Measurements from ENCODE around the gene PLA2G6.
"Not testable (repeated sequence)": the region's sequence is repeated elsewhere in the genome, so short reads cannot be mapped to it uniquely, and the experiment has no call there.

The PLA2G6 gene

GRCh38 chr22:38187413-38188212 lies 6.0 kb upstream of the PLA2G6 start:
- no peak for DNase-seq

- DNase-seq, result no peak
Observed at GRCh38 chr22:38186429-38186828, 4.8 kb upstream of the PLA2G6 start.

GRCh38 chr22:38184788-38185187 lies 3.2 kb upstream of the PLA2G6 start:
- no peak for DNase-seq

GRCh38 chr22:38180841-38181452 lies 683 bp downstream of the PLA2G6 start:
- DNase-seq, result no peak

GRCh38 chr22:38178605-38178937 lies 3.1 kb downstream of the PLA2G6 start:
- not testable (repeated sequence) for DNase-seq

GRCh38 chr22:38177926-38178604 lies 3.6 kb downstream of the PLA2G6 start:
- DNase-seq, result no peak

GRCh38 chr22:38177571-38177925 lies 4.1 kb downstream of the PLA2G6 start:
- not testable (repeated sequence) for DNase-seq

- no peak for DNase-seq
Observed at GRCh38 chr22:38177044-38177443, 4.6 kb downstream of the PLA2G6 start.

GRCh38 chr22:38176170-38176741 lies 5.4 kb downstream of the PLA2G6 start:
- DNase-seq, result no peak

GRCh38 chr22:38175206-38176118 lies 6.2 kb downstream of the PLA2G6 start:
- no peak for DNase-seq

GRCh38 chr22:38174626-38175025 lies 7.0 kb downstream of the PLA2G6 start:
- DNase-seq, result no peak

- no peak for DNase-seq
Observed at GRCh38 chr22:38173641-38173906, 8.1 kb downstream of the PLA2G6 start.

- no peak for DNase-seq
Observed at GRCh38 chr22:38172832-38173640, 8.6 kb downstream of the PLA2G6 start.

GRCh38 chr22:38171927-38172831 lies 9.5 kb downstream of the PLA2G6 start:
- no peak for DNase-seq

GRCh38 chr22:38170469-38170868 lies 11.2 kb downstream of the PLA2G6 start:
- DNase-seq, result no peak

GRCh38 chr22:38169116-38169515 lies 12.5 kb downstream of the PLA2G6 start:
- DNase-seq, result no peak

- DNase-seq, result no peak
Observed at GRCh38 chr22:38167988-38168407, 13.6 kb downstream of the PLA2G6 start.

GRCh38 chr22:38165922-38166593 lies 15.6 kb downstream of the PLA2G6 start:
- no peak for DNase-seq

- DNase-seq, result no peak
Observed at GRCh38 chr22:38164551-38164918, 17.1 kb downstream of the PLA2G6 start.

GRCh38 chr22:38163844-38164550 lies 17.6 kb downstream of the PLA2G6 start:
- DNase-seq, result no peak

Measured in stimulated activated naive CD4-positive, alpha-beta T cell treated with Interleukin-2 at 50 U/mL for 16 hours (primary cell).